Embryonic facial prominence (tissue), 1 donor: ENCODE data around the gene GALNT9.

Experiments used
- DNase-seq: peaks from one replicate; pipeline ENCODE4 v3.0.0-alpha.2; 2016; ENCODE audit errors: extremely low spot score

GALNT9 gene

DNA sequence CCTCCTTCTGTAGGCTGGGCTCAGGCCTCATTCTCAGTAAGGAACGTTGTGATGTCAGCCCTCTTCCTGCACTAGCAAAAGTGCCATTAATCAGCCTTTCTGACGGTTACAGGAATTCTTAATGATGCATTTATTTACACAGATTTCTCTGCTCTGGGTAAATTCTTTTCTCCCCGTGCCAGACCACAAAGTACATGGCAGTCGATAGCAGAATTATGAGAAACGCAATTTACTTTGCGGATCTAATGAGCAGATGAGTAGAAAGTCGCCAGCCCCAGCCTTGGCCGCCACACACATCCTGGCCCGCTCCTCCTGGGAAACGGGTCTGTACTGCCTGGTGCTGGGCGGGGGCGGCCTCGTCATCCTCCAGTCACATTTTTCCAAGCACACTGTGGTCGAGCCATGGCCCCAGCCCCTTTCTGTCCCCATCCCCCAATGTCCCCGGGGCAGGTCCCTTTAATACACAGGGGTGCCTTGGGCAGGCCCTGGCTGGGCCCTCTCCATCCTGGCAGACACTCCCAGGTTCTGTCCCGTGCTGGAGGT lies 159.2 kb downstream of the GALNT9 start:
- no peak for DNase-seq

DNA sequence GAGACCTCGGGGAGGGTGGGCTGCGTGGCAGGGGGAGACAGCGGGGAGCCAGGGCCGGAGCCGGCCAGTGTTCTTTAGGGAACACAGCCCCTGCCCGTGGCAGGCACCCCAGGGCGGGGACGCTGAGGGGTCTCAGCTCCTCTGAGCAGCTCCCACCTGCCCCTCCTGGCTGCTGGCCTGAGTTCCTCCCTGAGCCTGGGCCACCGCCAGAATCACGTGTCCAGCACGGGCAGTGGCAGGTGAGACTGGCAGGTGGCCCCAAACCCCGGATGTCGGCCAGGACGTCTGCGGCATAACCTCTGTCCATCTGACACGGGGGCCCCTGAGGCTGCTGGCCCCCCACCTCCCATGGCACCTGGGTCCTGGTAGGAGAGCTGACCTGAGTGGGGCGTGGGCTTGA lies 160.0 kb downstream of the GALNT9 start:
- DNase-seq: no peak

DNA sequence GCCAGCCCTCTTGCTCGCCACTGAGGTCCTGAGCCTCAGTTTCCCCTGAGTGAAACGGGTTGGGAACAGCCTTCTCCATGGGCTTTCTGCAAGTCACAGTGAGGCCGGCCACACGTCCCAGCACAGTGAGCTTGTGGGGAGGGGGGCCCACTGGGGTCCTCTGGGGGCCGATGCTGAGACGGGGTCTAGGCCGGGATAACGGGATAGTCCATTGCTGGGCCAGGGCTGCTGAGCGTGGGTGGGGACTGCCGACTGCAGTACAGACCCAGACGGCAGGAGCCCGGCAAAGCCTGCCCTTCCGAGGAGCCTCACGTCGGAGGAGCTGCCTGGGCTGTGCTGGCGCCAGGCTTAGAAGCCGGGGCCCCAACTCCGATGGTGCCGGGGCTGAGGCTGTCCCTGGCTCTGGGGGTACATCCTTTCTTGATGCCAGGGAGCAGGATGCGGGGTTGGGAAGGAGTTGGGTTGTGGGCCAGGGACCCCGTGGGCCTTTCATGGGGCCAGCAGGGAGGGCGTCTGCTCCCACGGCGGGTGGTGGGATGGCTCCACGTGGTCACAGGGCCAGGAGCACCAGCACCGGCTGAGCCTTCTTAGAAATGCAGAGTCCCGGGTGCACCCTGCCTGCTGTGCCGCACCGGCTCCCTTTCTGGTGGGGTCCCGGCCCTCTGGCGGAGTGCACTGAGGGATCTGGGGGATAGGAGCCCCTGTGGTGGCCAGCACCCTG lies 160.9 kb downstream of the GALNT9 start:
- DNase-seq: no peak

DNA sequence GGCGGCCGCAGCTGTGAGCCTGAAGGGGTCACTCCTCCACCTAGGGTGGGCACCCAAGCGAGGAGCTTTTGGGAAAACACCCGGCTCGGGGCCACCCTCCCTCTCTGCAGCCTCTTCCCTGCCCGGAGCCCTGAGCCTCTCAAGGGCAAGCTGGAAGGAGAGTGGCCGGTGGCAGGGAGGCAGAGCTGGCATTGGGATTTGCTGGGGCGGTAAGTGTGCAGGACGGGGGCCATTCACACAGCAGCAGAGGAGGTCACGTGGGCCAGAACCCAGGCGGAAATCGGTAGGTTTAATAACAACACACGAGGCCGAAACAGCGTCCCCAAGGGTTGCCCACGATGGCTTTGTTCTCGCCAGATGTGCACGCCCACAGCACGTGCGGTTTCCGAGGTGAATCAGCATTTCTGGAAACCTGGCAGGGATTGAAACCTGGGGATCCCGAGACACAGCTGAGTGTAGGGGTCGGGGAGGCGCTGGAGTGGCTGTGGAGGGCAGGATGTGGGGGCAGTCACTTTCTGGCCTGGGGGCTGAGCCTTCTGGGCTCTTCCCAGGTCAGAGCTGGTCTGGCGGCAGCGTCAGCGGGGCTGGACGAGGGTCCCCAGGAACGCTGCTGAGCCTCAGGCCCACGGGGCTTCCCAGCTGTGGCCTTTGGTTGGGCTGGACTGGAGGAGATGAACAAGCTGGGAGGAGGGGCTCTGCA lies 161.6 kb downstream of the GALNT9 start:
- no peak for DNase-seq

DNA sequence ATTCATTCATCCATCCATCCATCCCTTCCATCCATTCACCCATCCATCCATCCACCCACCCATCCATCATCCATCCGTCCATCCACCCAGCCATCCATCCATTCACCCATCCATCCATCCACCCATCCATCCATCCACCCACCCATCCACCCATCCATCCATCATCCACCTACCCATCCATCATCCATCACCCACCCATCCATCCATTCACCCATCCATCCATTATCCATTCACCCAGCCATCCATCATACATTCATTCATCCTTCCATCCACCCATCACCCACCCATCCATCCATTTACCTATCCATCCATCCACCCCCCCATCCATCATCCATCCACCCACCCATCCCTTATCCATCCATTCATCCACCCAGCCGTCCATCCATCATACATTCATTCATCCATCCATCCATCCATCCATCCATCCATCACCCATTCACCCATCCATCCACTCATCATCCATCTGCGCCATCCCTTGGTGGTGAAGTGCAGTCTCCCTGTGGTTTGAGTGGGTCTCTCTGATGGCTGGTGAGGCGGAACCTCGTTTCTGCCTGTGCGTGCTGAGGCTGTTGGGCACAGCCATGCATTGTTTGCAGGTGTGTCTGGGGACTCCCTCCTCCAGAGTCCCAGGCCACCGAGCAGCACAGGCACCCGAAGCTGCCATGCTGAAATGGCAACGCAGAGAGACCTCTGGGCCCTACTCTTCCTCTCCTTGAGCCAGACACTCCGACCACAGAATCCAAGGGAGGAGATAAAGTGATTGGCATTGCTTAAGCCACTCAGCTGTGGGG lies 162.4 kb downstream of the GALNT9 start:
- DNase-seq: no peak

DNA sequence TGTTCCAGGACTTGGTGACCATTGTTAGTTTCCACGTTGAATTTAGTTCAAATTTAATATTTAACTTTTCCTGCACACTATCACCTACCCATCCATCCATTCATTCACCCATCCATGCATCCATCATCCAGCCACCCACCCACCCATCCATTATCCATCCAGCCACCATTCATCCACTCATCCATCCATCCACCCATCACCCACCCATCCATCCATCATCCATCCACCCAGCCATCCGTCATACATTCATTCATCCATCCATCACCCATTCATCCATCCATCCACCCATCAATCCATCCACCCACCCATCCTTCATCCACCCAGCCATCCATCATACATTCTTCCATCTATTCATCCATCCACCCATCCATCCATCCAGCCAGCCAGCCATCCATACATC lies 163.3 kb downstream of the GALNT9 start:
- DNase-seq: no peak

DNA sequence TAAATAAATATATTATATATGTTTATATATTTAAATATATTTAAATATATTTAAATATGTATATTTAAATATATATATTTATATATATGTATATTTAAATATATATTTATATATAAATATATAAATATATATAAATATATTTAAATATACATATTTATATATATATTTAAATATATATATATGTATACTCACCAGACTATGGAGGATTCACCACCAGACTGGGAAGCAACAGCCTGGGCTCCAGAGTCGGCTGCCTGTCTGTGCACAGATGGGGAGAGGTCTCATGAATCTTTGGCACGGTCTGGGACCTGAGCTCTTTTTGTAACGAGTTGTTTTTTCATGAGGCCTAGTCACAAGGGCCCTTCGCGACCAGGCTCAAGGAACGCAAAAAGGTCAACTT lies 163.8 kb downstream of the GALNT9 start:
- no peak for DNase-seq

DNA sequence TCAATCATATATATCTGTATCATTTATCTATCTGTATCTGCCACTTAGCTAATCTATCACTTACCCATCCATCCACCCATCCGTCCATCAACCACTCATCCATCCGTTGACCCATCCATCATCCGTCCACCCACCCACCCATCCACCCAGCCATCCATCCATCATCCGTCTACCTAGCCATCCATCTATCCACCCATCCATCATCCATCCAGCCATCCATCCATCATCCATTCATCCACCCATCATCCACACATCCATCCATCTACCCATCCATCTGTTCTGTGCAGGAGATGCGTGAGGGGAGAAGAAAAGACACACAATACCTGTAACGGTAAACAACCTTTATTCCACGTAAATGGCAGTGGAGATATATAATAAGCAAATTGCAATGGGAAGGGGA lies 165.0 kb downstream of the GALNT9 start:
- DNase-seq: no peak

DNA sequence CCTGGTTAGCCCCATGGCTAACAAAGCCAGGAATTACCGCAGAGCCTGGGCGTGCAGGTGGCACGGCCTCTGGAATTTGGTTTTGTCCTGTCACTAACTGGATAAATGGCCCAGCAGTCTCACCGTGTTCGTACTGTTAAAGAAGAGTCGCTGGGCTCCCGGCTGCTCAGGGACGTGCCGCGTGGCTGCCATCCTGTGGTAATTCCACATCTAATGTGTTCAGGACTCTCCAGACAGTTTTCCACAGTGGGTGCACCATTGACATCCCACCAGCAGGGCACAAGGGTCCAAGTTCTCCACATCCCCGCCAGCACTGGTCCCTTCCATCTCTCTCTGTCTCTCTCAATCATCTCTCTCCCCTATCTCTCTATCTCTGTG lies 165.5 kb downstream of the GALNT9 start:
- DNase-seq: no peak

DNA sequence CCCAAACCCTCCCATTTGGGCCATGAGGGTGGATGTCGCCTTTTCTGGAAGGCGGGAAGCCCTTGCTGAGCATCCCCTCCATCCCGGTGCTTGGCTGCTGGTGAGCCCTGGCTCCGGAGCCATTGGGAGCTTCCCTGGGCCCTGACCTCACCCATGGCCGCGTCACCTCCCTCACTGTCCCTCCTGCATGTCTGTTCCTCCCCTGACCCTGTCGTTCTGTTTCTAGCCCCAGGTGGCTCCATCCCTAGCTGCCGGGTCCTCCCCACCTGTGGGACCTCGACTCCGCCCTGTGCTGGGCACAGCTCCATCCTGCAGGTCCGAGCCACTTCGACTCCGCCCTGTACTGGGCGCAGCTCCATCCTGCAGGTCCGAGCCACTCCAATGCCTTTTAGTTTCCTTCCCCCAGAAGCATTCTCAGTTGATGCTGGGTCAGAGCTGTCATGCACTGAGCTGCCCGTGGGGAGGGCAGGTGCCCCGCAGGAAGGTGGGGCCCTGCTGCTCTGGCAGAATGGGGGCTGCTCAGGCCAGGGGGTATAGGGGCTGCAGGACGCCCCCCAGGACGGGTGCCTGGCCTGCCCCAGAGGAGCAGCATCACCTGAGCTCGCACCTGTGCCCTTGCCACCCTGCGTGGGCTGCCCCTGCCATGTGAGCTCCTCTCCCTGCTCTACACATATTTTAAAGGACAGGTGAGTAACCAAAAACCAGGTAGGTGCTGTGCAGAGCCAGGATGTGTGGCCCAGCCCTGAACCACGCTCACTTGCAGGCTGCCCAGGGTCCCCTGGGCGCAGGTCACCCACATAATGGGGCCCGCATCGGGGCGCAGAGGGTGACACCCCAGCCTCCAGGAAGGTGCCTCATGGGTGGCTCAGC lies 166.1 kb downstream of the GALNT9 start:
- no peak for DNase-seq

DNA sequence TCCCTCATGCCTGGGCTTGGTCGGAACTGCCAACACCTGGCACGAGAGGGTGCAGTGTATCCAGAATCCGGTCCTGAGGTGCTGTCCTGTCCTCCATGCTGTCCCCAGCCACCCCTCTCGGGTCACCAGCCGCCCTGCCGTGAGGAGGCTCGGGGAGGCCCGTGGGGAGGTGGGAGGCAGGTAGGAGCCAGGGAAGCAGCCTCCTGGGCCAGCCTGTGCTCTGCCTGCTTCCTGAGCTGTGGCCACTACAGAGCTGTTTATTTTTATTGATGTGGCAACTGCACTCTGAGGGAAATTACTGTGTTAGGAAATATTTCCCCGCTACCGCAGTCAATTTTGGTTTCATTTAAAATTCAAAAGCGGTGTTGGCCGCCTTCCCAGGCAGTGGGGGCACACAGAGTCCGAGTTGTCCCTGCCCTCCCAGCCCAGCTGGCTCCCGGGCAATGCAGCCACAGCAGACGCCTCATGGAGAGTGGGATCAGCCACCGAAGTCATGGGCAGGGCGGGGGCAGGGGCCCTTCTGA lies 166.8 kb downstream of the GALNT9 start:
- no peak for DNase-seq

DNA sequence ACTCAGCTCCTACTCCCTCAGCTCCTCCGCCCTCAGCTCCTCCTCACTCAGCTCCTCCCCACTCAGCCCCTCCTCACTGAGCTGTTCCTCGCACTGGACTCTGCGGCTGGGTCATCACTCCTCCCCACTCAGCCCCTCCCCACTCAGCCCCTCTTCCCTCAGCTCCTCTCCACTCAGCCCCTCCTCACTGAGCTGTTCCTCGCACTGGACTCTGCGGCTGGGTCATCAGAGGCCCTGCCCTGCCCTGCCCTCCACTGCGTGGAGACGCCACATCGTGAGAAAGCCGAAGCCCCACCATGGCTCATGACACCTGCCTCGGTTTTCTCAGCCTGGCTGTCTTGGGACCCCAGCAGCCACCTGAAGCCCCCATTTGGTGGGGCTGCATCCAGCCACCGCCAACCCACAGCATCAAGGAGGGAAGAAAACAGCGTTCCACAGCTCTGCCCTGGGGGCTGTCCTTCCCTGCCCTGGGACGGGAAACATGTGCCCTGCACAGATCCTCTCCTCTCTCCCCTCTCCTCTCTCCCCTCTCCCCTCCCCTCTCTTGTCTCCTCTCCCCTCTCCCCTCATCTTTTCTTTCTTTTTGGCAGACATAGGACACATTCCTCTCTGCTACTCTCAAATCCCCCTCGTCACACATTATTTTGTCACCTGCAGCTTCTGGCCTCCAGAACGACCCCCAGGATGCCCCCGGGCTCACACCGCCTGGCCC lies 167.4 kb downstream of the GALNT9 start:
- no peak for DNase-seq

DNA sequence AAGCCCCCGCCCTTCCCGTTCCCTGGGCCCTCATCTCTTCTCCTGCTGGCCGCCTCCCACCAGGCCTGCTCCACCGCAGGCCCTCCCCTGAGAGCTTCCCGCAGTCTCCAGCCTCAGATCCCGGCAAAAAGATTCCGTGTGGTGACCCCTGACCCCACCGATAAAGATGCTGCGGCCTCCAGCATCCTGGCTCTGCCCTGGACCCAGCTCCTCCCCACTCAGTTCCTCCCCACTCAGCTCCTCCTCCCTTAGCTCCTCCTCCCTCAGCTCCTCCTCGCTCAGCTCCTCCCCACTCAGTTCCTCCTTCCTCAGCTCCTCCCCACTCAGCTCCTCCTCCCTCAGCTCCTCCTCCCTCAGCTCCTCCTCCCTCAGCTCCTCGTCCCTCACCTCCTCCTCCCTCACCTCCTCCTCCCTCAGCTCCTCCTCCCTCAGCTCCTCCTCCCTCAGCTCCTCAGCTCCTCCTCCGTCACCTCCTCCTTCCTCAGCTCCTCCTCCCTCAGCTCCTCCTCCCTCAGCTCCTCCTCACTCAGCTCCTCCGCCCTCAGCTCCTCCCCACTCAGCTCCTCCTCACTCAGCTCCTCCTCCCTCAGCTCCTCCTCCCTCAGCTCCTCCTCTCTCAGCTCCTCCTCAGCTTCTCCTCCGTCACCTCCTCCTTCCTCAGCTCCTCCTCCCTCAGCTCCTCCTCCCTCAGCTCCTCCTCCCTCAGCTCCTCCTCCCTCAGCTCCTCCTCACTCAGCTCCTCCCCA lies 168.2 kb downstream of the GALNT9 start:
- no peak for DNase-seq

DNA sequence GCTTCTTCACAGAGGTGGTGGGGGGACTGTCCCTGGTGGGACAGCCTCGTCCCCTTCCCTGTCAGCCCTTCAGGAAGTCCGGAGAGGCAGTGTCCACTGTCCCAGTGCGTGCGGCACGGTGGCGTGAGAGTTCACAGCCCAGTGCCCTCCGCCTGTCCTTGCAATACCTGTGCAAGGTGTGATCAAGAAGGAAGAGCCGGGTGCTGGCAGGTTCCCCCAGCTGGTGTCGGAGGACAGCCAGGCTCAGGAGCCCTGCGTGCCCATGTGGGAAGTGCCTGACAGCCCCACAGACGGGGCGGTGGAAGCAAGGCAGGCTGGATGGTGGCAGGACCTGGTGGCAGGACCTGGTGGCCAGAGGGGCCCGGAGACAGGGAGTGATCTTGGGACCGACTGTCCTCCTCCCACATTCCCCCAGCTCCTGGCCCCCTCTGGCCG lies 168.8 kb downstream of the GALNT9 start:
- no peak for DNase-seq

DNA sequence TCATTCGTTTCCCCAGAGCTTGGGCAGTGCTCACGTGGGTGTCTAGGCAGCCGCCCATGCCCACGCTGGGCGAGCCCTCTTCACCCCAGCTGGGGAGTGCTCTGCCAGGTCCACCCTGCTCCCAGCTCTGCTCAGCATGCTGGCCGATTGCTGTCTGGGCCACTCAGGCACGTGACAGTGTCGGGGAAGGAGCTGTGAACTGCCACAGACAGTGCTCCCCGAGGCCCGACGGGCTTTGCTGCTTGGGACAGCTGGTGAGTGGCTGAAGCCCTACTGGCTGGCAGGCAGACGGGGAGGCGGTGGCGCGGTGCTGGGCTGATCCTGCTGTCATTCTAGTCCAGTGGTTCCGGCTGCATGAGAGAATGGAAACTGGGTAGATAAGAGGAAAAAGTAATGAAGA lies 169.4 kb downstream of the GALNT9 start:
- DNase-seq: no peak

DNA sequence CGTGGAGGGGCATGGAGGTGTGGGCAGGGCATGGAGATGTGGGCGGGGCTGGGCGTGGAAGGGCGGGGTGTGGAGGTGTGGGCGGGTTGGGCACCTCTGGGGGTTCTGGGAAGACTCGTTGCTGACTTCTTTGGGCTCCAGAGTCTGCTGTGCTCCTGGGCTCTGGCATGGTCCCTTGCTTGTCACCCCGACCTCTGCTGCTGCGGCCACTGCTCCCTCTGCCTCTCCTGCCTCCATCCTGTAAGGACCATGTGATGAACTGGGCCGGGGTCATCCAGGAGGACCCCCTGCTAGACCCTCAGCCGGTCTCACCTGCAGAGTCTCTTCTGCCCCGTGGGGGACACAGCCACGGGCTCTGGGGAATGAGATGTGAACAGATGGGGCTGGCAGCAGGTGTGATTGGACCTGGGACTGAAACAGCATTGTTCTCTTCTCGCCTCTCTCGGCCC lies 169.8 kb downstream of the GALNT9 start:
- DNase-seq: no peak

DNA sequence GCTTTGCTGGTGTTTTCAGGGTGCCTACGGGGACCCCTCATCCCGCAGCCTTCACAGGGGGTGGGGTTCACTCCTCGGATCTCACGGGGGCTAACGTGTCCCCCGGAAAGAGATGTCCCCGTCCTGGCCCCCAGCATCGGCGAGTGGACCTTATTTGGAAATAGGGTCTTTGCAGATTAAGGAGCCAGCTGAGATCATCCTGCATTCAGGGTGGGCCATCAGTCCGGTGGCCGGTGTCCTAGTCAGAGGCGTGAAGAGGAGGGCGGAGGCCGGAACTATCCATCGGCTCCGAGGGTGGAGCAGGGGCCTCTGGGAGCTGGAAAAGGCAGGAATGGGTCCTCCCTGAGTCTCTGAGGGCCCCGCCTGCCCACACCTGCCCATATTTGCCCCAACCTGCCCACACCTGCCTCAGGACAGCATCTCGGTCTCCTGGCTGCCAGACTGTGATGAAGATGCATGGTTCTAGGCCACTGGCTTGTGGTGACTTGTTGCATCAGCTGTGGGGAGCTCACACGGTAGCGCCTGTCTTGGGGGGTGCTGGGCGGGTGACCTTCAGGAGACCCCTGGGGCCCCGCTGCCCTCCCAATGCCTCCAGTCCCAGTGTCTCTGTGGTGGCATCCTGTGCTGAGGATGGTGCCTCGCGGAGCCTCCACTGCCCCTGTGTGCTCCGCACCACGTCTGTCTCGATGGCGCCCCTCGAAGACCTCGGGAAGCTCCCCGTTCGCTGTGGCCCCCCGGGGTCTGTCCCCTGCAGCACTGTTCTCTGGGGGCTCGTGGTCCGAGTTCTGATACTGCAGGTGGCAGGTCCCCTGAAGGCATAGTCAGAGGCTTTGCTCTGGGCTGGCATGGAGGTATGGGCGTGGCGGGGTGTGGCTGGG lies 170.5 kb downstream of the GALNT9 start:
- no peak for DNase-seq

DNA sequence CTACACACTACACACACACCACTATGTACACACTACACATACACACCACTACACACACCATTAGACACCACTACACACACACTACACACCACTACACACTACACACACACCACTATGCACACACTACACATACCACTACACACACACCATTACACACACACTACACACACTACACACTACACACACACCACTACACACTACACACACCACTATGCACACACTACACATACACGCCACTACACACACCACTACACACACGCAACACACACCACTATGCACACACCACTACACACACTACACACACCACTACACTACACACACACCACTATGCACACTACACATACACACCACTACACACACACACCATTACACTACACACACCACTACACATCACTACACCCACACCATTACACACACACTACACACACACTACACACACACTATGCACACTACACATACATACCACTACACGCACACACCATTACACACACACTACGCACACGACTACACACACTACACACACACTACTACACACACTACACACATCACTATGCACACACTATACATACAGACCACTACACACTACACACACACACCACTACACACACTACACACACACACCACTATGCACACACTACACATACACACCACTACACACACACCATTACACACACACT lies 171.5 kb downstream of the GALNT9 start:
- DNase-seq: no peak
